KBM-7 (cell line): Measurements from ENCODE around the gene SULT1A3.
"Not testable (repeated sequence)": the region's sequence is repeated elsewhere in the genome, so short reads cannot be mapped to it uniquely, and the experiment has no call there.

ENCODE experiments used
- DNase-seq: peaks from one replicate; pipeline ENCODE4 v3.0.0-alpha.2; 2015
- in situ Hi-C: fragments of 300-500 bp; cut with MboI; formaldehyde crosslinking; loops from 2 replicates; pipeline ENCODE4 v1.14.3; 2020; ENCODE audit warnings: low sequenced_read_pairs, low pct_unique_long_range_greater_than_20kb, mixed read lengths

SULT1A3 gene

GRCh38 chr16:30185683-30186421, 13.2 kb upstream of the SULT1A3 start:
- peak; percentile 79 for DNase-seq
- in situ Hi-C loops: no loop called here

GRCh38 chr16:30186444-30186781, 12.6 kb upstream of the SULT1A3 start:
- DNase-seq: no peak
- in situ Hi-C loops: no loop called here

DNA sequence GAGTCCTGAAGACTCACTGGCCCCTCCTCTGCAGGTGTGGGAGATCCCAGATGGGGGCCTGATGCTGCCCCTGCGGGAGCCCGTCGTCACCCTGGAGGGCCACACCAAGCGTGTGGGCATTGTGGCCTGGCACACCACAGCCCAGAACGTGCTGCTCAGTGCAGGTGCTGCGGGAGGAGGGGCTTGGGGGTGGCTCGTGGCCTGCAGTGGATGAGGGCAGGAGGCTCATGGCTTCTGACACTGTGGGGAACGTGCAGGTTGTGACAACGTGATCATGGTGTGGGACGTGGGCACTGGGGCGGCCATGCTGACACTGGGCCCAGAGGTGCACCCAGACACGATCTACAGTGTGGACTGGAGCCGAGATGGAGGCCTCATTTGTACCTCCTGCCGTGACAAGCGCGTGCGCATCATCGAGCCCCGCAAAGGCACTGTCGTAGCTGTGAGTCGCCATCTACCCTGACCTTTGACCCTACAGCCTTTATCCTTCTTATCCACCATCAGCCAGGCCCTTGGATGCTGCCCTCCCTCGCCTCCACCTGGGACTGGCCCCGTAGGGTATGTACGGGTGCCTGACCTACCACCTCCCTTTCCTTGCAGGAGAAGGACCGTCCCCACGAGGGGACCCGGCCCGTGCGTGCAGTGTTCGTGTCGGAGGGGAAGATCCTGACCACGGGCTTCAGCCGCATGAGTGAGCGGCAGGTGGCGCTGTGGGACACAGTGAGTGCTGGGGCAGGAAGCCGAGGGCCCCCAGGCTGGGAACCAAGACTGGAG, 12.1 kb upstream of the SULT1A3 start:
- DNase-seq: peak; percentile 57
- in situ Hi-C loops: no loop called here

- in situ Hi-C loops: no loop called here
- DNase-seq: no peak
Observed at GRCh38 chr16:30187556-30187865, 11.5 kb upstream of the SULT1A3 start.

GRCh38 chr16:30187971-30188561, 11.0 kb upstream of the SULT1A3 start:
- in situ Hi-C loops: no loop called here
- DNase-seq: no peak

DNA sequence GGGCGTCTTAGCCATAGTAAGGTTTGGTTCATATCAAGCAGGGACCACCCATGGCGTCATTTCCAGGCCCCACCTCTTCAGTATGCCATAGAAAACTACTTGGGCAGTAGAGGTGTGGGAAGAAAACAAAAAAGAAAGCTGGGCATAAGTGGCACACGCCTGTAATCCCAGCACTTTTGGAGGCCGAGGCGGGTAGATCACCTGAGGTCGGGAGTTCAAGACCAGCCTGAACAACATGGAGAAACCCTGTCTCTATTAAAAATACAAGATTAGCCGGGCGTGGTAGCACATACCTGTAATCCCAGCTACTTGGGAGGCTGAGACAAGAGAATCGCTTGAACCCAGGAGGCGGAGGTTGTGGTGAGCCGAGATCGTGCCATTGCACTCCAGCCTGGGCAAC, 7.9 kb upstream of the SULT1A3 start:
- in situ Hi-C loops, DNase-seq: not testable (repeated sequence)

- DNase-seq, in situ Hi-C loops: not testable (repeated sequence)
Observed at GRCh38 chr16:30193098-30193497, 6.0 kb upstream of the SULT1A3 start.

DNA sequence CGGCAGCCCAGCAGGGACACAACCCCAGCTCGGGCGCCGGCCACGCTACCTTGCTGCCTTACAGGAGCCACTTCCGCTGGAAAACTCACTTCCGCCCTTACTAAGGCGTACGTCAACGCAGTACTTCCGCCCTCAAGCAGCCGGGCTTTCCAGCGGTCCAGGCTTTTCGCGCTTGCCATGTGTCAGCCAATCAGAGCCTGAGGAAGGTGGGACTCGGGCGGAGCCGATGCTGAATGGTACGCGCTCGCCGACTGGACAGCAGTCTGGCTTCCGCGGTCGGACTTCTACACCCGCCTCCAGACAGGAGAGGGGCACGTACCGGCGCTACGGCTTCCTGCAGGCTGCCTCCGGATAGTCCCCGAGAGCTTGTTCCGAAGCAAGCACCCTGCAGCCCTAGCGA, 5.4 kb upstream of the SULT1A3 start, which contains the start of the genes BOLA2B and SLX1A:
Gene BOLA2B (minus strand): TSS at position 52 of the 400 bp plus-strand sequence. CDS start 71 bp downstream, outside the sequence.
Gene SLX1A (plus strand): TSS at position 261 of the 400 bp plus-strand sequence. CDS start 210 bp downstream, outside the sequence.
- in situ Hi-C loops, DNase-seq: not testable (repeated sequence)

DNA sequence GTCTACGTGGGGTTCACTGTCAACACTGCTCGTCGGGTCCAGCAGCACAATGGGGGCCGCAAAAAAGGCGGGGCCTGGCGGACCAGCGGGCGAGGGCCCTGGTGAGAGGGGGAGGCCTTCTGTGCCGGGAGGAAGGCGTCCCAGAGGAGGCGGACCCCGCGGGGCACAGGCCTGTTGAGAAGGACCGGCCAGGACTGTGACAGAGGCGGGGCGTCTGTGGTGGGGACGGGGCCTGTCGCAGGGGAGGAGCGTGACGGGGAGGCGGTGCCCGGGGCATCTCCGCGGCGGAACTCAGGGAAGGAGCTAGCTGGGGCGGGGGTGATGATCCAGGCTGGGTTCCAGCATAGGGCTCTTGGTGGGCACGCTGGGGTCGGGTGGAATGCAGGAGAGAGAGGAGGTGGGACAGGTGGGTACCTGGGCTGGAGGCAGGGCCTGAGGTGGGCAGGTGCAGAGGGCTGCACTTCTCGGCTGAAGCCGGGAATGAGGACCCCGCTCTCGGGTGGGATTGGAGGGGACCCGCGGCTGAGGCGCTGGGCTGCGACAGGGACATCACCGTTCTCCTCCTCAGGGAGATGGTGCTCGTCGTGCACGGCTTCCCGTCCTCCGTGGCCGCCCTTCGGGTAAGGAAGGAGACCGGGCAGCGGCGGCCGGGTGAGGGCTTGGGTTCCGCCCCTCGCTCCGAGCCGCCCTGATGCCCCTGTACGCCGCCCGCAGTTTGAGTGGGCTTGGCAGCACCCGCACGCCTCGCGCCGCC, 4.7 kb upstream of the SULT1A3 start:
- in situ Hi-C loops, DNase-seq: not testable (repeated sequence)

- DNase-seq, in situ Hi-C loops: not testable (repeated sequence)
Observed at GRCh38 chr16:30197001-30197400, 2.1 kb upstream of the SULT1A3 start.

- in situ Hi-C loops, DNase-seq: not testable (repeated sequence)
Observed at GRCh38 chr16:30199608-30200343, 721 bp downstream of the SULT1A3 start.

GRCh38 chr16:30205541-30206236, 6.6 kb downstream of the SULT1A3 start:
- in situ Hi-C loops, DNase-seq: not testable (repeated sequence)

GRCh38 chr16:30206252-30206651, 7.2 kb downstream of the SULT1A3 start:
- DNase-seq, in situ Hi-C loops: not testable (repeated sequence)

DNA sequence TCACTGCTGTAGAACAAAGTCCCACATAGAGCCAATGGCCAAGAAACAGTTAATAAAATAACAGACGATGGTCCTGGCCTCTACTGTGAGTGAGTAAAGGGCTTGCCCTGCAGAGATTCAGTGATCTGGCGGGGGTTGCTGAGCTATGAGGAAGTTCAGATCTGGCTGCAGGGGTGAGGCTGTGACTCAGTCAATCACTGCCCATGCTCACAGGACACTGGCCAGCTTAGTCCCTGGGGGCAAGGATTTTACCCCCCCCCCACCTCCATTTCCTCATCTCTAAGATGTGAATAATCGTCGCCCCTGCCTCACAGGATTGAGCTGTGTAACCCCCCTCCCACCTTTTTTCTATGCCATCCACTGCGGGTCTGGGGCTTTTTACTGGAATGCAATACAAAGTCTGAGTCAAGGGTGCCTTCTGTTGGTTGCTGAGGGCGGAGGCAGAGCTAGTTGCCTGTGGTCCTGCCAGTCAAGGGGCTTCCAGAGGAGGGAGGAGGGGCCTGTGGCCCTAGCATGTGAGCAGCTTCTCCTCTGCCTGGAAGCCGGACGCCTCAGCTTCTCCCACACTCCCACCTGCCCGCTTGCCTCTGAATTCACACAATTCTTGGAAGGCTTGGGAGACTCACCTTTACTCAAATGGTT, 8.1 kb downstream of the SULT1A3 start:
- DNase-seq, in situ Hi-C loops: not testable (repeated sequence)

GRCh38 chr16:30209032-30209431, 10.0 kb downstream of the SULT1A3 start:
- DNase-seq, in situ Hi-C loops: not testable (repeated sequence)

- DNase-seq, in situ Hi-C loops: not testable (repeated sequence)
Observed at GRCh38 chr16:30211414-30211813, 12.4 kb downstream of the SULT1A3 start.

DNA sequence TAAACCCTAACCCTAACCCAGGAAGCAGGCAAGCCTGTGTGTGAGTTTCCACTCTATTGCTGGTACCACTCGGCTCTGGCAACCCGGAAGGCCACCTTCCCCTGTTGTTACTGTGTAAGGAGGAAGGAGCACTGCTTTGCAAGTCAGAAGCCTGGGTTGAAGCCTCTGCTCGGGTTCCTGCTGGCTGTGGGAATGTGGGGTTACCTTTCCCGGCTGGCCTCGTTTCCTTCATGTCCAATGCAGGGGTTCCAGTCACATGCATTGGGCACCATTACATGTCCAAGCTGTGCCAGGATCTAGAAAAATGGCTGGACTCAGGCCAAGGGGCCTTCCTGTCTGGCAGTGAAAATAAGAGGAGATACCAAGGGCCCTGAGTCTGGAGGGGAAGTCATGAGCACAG, 18.0 kb downstream of the SULT1A3 start:
- DNase-seq, in situ Hi-C loops: not testable (repeated sequence)

- DNase-seq, in situ Hi-C loops: not testable (repeated sequence)
Observed at GRCh38 chr16:30248379-30248778, 49.3 kb downstream of the SULT1A3 start, which contains the start of gene NPIPB13. Gene NPIPB13 (minus strand): TSS chr16:30248479. CDS start chr16:30245573, 2,906 bp downstream.
